HepG2 (cell line): Measurements from ENCODE around the gene WDR43. TPM values are rescaled to one million over a fixed set of nuclear protein-coding genes. Genes with fewer than 3 reads are reported as not detected.

Experiments used
- AGO2 ChIP-seq: fragments of 200-400 bp; formaldehyde crosslinking; optimal IDR thresholded peaks from 2 replicates; pipeline ENCODE3; 2017; ENCODE audit warnings: mild to moderate bottlenecking, low read depth, low read length, moderate library complexity
- CBX1 ChIP-seq: IDR thresholded peaks from one replicate; pipeline ENCODE4 v1.6.1; 2016; ENCODE audit warnings: antibody characterized with exemption, low read depth
- E2F2 ChIP-seq: sonication (generic); formaldehyde crosslinking; IDR thresholded peaks from 2 replicates; pipeline ENCODE4 v1.4.0; 2020; ENCODE audit warnings: missing genetic modification reagents, borderline replicate concordance
- GABPA ChIP-seq, 2 experiments: IDR thresholded peaks; 2 replicates each; pipeline ENCODE4 v1.6.1; 2011 to 2016; ENCODE audit warnings: low read depth in 2 of 2, low read length in 1 of 2, missing biosample characterization in 1 of 2, missing genetic modification characterization in 1 of 2
- IRX3 ChIP-seq: sonication (generic); formaldehyde crosslinking; IDR thresholded peaks from 2 replicates; pipeline ENCODE4 v1.8.1; 2023; ENCODE audit warnings: mild to moderate bottlenecking, low read depth, missing genetic modification reagents, borderline replicate concordance
- KLF6 ChIP-seq: IDR thresholded peaks from 2 replicates; pipeline ENCODE4 v1.8.0; 2016; ENCODE audit warnings: missing biosample characterization, missing genetic modification reagents
- NCOR1 ChIP-seq: fragments of 200-600 bp; sonication (generic); IDR thresholded peaks from 2 replicates; pipeline ENCODE4 v1.7.0; 2017; ENCODE audit warnings: antibody characterized with exemption, low read length, borderline replicate concordance
- PRDM4 ChIP-seq: sonication (generic); formaldehyde crosslinking; IDR thresholded peaks from 2 replicates; pipeline ENCODE4 v1.9.0; 2021; ENCODE audit warnings: missing genetic modification reagents, borderline replicate concordance
- RBM39 ChIP-seq: fragments of 200-400 bp; formaldehyde crosslinking; IDR thresholded peaks from one replicate; pipeline ENCODE4 v1.6.1; 2018; ENCODE audit warnings: antibody characterized with exemption, mild to moderate bottlenecking, low read depth, low read length; ENCODE audit not compliant: poor library complexity, severe bottlenecking
- SMARCC2 ChIP-seq: fragments of 450-650 bp; IDR thresholded peaks from 2 replicates; pipeline ENCODE4 v1.6.1; 2017; ENCODE audit warnings: antibody characterized with exemption, mild to moderate bottlenecking
- SMYD3 ChIP-seq: sonication (generic); formaldehyde crosslinking; IDR thresholded peaks from 2 replicates; pipeline ENCODE4 v1.8.1; 2023; ENCODE audit warnings: mild to moderate bottlenecking, missing genetic modification reagents
- SYNCRIP ChIP-seq: fragments of 200-400 bp; formaldehyde crosslinking; IDR thresholded peaks from 2 replicates; pipeline ENCODE4 v1.6.1; 2018; ENCODE audit warnings: mild to moderate bottlenecking, low read depth, low read length; ENCODE audit not compliant: insufficient read depth
- ZFP1 ChIP-seq: IDR thresholded peaks from 2 replicates; pipeline ENCODE4 v1.6.1; 2016
- ZNF121 ChIP-seq: sonication (generic); formaldehyde crosslinking; IDR thresholded peaks from 2 replicates; pipeline ENCODE4 v1.5.0; 2020; ENCODE audit warnings: mild to moderate bottlenecking, missing genetic modification reagents
- ZNF296 ChIP-seq: sonication (generic); formaldehyde crosslinking; conservative IDR thresholded peaks from 2 replicates; pipeline ENCODE4 v1.5.0; 2020; ENCODE audit warnings: mild to moderate bottlenecking, missing genetic modification reagents
- ZNF451 ChIP-seq: sonication (generic); formaldehyde crosslinking; IDR thresholded peaks from 2 replicates; pipeline ENCODE4 v1.5.0; 2020; ENCODE audit warnings: mild to moderate bottlenecking, missing genetic modification reagents
- ZNF460 ChIP-seq: sonication (generic); formaldehyde crosslinking; IDR thresholded peaks from 2 replicates; pipeline ENCODE4 v1.5.1; 2020; ENCODE audit warnings: missing genetic modification reagents, mild to moderate bottlenecking, borderline replicate concordance
- ZNF503 ChIP-seq: sonication (generic); formaldehyde crosslinking; IDR thresholded peaks from 2 replicates; pipeline ENCODE4 v1.4.0; 2020; ENCODE audit warnings: missing genetic modification reagents
- ZNF615 ChIP-seq: sonication (generic); formaldehyde crosslinking; IDR thresholded peaks from 2 replicates; pipeline ENCODE4 v1.5.0; 2020; ENCODE audit warnings: mild to moderate bottlenecking, missing genetic modification reagents, borderline replicate concordance
- ZNF788 ChIP-seq: sonication (generic); formaldehyde crosslinking; IDR thresholded peaks from 2 replicates; pipeline ENCODE4 v1.5.0; 2020; ENCODE audit warnings: mild to moderate bottlenecking, missing genetic modification reagents, borderline replicate concordance
- ZUFSP ChIP-seq: sonication (generic); formaldehyde crosslinking; IDR thresholded peaks from 2 replicates; pipeline ENCODE4 v1.9.0; 2021; ENCODE audit warnings: missing genetic modification reagents, mild to moderate bottlenecking, borderline replicate concordance
- polyA plus RNA-seq, 8 experiments: library from polyadenylated mRNA; depleted of rRNA in 3 of 8; stranded (reverse) in 7 of 8; unstranded in 1 of 8; fragments of >200 nt; fragmentation: Illumina TruSeq in 4 of 8; extraction: Trizol in 4 of 8; gene quantifications; 2 replicates each; pipeline versions ENCODE4 v1.2.1 to v1.2.3, GENCODE V29; 2011 to 2016; ENCODE audit warnings: low read depth in 4 of 8, missing spikeins in 1 of 8, mixed read lengths in 1 of 8; ENCODE audit not compliant: insufficient read depth in 1 of 8
- total RNA-seq, 5 experiments: library from RNA; depleted of rRNA; stranded (reverse); fragments of >200 nt; fragmentation: Illumina TruSeq; extraction: Trizol; gene quantifications; 2 replicates each; pipeline ENCODE4 v1.2.3, GENCODE V29; 2016; ENCODE audit warnings: low read depth in 1 of 5

The WDR43 gene
- total and polyA plus RNA-seq, 2 of the 13 experiments (the other 11 are each of a cell fraction or from before 2014, with no cell fraction given): 121 to 167 TPM

- peak; percentile 70; the same call in 1 of the 2 replicates for TF ChIP-seq ZNF296 (CRISPR knock-in tag)
- TF ChIP-seq E2F2 (CRISPR knock-in tag): 0 out of 2 replicates have a peak, but pooled peaks have one; percentile 87
- TF ChIP-seq SMYD3 (CRISPR knock-in tag): no peak
- peak; percentile 63 for TF ChIP-seq RBM39
- TF ChIP-seq ZNF615 (CRISPR knock-in tag): no peak
- TF ChIP-seq NCOR1: no peak; the same call in 1 of the 2 replicates
- TF ChIP-seq ZNF503 (CRISPR knock-in tag): peak; percentile 73
- TF ChIP-seq ZNF121: peak; percentile 44; the same call in 1 of the 2 replicates
- peak; percentile 86 for TF ChIP-seq KLF6 (CRISPR knock-in tag)
- TF ChIP-seq CBX1: peak; percentile 94
- peak; percentile 100 for TF ChIP-seq ZNF788 (CRISPR knock-in tag)
- TF ChIP-seq SYNCRIP: no peak
- no peak for TF ChIP-seq PRDM4 (CRISPR knock-in tag)
- TF ChIP-seq GABPA (IDR thresholded peaks at IDR 0.05; ENCODE audit: low read depth, low read length): no peak
- TF ChIP-seq GABPA (CRISPR knock-in tag; IDR thresholded peaks at IDR 0.05; ENCODE audit: low read depth): peak; percentile 77
- peak; percentile 96 for TF ChIP-seq ZFP1 (CRISPR knock-in tag)
- TF ChIP-seq SMARCC2: no peak
- TF ChIP-seq IRX3: peak; percentile 50; the same call in 1 of the 2 replicates
- no peak; the same call in 1 of the 2 replicates for TF ChIP-seq ZNF460 (CRISPR knock-in tag)
- no peak for TF ChIP-seq AGO2
- no peak for TF ChIP-seq ZUFSP (CRISPR knock-in tag)
- peak; percentile 96 for TF ChIP-seq ZNF451 (CRISPR knock-in tag)
Observed at GRCh38 chr2:28870146-28870891, 24.1 kb upstream of the WDR43 start, which contains the start of gene TRMT61B (continued).
